ENCODE measurements around the gene S100A5.

S100A5 gene

GRCh38 chr1:153503766-153504165, 37.0 kb downstream of the S100A5 start:
- Histone ChIP-seq H3K27ac (ENCODE audit: low read depth, low read length) (no peak overlapping the region), H3K18ac (ENCODE audit: low read length) (no peak overlapping the region), H3K23ac (ENCODE audit: low read length) (no peak overlapping the region), H4K8ac (ENCODE audit: low read depth, low read length) (no peak overlapping the region), H3K4me1 (ENCODE audit: control insufficient read depth in 1 of 2, insufficient read depth in 2 of 2, low read length in 2 of 2) (peaks cover 10 to 12% of the 10 kb centered on the region in 2 experiments), H3K14ac (ENCODE audit: low read length) (no peak overlapping the region), H2BK120ac (ENCODE audit: insufficient read depth, low read length, poor library complexity) (no peak overlapping the region), H2AFZ (ENCODE audit: insufficient read depth, low read length, poor library complexity) (no peak overlapping the region), H3K79me2 (ENCODE audit: control insufficient read depth, insufficient read depth, low read length, poor library complexity) (no peaks in the 10 kb centered on the region), H2BK12ac (ENCODE audit: low read length) (no peak overlapping the region), H3K4me3 (ENCODE audit: low read depth, low read length) (no peak overlapping the region), H3K9me3 (ENCODE audit: insufficient read depth, low read depth, low read length) (no peaks in the 10 kb centered on the region), H3K9ac (ENCODE audit: low read length) (no peak overlapping the region), H2AK5ac (ENCODE audit: low read length) (no peak overlapping the region), H2BK5ac (ENCODE audit: low read depth, low read length, poor library complexity) (no peak overlapping the region), H3K36me3 (ENCODE audit: control insufficient read depth in 1 of 2, insufficient read depth in 2 of 2, low read length in 2 of 2) (no peaks in the 10 kb centered on the region), H3K4me2 (ENCODE audit: low read length) (no peak overlapping the region), H3K27me3 (ENCODE audit: insufficient read depth, low read length) (no peaks in the 10 kb centered on the region), H3K79me1 (ENCODE audit: low read length) (peaks cover 12% of the 10 kb centered on the region), H4K91ac (ENCODE audit: low read depth, low read length) (no peak overlapping the region), H4K12ac (ENCODE audit: low read depth, low read length) (no peak overlapping the region), H3K4ac (ENCODE audit: low read depth, low read length) (no peak overlapping the region)
- no peak for DNase-seq
- WGBS (ENCODE audit: extremely low coverage, insufficient coverage, insufficient read length), result no CpG with 5 or more reads among the region's 3 CpGs

DNA sequence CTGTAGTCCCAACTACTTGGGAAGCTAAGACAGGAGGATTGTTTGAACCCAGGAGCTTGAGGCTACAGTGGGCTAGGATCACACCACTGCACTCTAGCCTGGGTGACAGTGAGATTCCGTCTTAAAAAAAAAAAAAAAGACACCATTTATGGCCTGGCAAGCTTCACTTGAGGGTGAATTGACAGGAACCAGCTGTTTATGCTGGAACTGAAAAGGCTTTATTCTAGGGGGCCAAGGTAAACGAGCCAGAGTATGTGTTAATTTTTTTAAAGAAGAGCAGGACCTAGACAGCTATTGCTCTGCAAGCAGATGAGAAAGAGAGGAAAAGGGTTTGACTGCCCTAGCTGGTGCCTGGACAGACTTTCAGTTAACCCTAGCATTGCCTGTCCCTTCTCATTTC, 42.0 kb downstream of the S100A5 start:
- Histone ChIP-seq H3K27ac (ENCODE audit: low read depth, low read length) (no peak overlapping the region), H2BK5ac (ENCODE audit: low read depth, low read length, poor library complexity) (no peak overlapping the region), H3K18ac (ENCODE audit: low read length) (no peak overlapping the region), H4K12ac (ENCODE audit: low read depth, low read length) (no peak overlapping the region), H3K4ac (ENCODE audit: low read depth, low read length) (no peak overlapping the region), H4K91ac (ENCODE audit: low read depth, low read length) (no peak overlapping the region), H3K36me3 (ENCODE audit: control insufficient read depth in 1 of 2, insufficient read depth in 2 of 2, low read length in 2 of 2) (no peaks in the 10 kb centered on the region), H4K8ac (ENCODE audit: low read depth, low read length) (no peak overlapping the region), H2AK5ac (ENCODE audit: low read length) (no peak overlapping the region), H3K79me2 (ENCODE audit: control insufficient read depth, insufficient read depth, low read length, poor library complexity) (no peaks in the 10 kb centered on the region), H3K4me3 (ENCODE audit: low read depth, low read length) (no peak overlapping the region), H3K4me1 (ENCODE audit: control insufficient read depth in 1 of 2, insufficient read depth in 2 of 2, low read length in 2 of 2) (peaks cover 0 to under 1% of the 10 kb centered on the region in 2 experiments), H3K9ac (ENCODE audit: low read length) (no peak overlapping the region), H3K27me3 (ENCODE audit: insufficient read depth, low read length) (no peaks in the 10 kb centered on the region), H3K79me1 (ENCODE audit: low read length) (no peaks in the 10 kb centered on the region), H3K4me2 (ENCODE audit: low read length) (no peak overlapping the region), H3K23ac (ENCODE audit: low read length) (no peak overlapping the region), H2AFZ (ENCODE audit: insufficient read depth, low read length, poor library complexity) (no peak overlapping the region), H3K14ac (ENCODE audit: low read length) (no peak overlapping the region), H2BK120ac (ENCODE audit: insufficient read depth, low read length, poor library complexity) (no peak overlapping the region), H3K9me3 (ENCODE audit: insufficient read depth, low read depth, low read length) (no peaks in the 10 kb centered on the region), H2BK12ac (ENCODE audit: low read length) (no peak overlapping the region)
- no peak for DNase-seq
- no CpG with 5 or more reads among the region's 2 CpGs for WGBS (ENCODE audit: extremely low coverage, insufficient coverage, insufficient read length)

DNA sequence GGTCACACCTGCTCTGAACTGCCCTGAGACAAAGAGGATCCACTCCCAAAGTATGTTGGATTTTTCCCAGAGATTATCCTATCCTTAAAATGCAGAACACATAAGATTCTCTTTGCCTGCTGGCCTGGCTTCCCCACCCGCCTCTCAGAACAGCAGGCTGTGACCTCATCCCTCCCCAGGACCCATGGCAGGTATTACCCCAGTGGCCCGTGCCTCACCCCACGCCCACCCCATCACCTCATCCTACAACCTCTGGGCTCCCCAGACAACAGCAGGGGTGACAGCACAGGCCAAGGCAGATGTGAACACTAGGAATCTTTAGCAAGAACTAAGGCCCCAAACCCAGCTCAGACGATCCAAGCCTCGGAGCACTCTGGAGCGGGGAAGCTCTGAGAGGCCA, 45.2 kb downstream of the S100A5 start:
- H2BK12ac ChIP-seq (ENCODE audit: low read length), result no peak overlapping the region
- no peak overlapping the region for H3K18ac ChIP-seq (ENCODE audit: low read length)
- H3K4me2 ChIP-seq (ENCODE audit: low read length), result no peak overlapping the region
- H2BK120ac ChIP-seq (ENCODE audit: insufficient read depth, low read length, poor library complexity), result no peak overlapping the region
- H3K36me3 ChIP-seq (ENCODE audit: control insufficient read depth in 1 of 2, insufficient read depth in 2 of 2, low read length in 2 of 2), result no peaks in the 10 kb centered on the region
- H3K4ac ChIP-seq (ENCODE audit: low read depth, low read length), result no peak overlapping the region
- no CpG with 5 or more reads among the region's 6 CpGs for WGBS (ENCODE audit: extremely low coverage, insufficient coverage, insufficient read length)
- no peaks in the 10 kb centered on the region for H3K79me2 ChIP-seq (ENCODE audit: control insufficient read depth, insufficient read depth, low read length, poor library complexity)
- H4K8ac ChIP-seq (ENCODE audit: low read depth, low read length), result no peak overlapping the region
- no peak overlapping the region for H3K23ac ChIP-seq (ENCODE audit: low read length)
- H3K4me1 ChIP-seq (ENCODE audit: control insufficient read depth in 1 of 2, insufficient read depth in 2 of 2, low read length in 2 of 2), result peaks cover 0 to 12% of the 10 kb centered on the region in 2 experiments
- H3K4me3 ChIP-seq (ENCODE audit: low read depth, low read length), result no peak overlapping the region
- no peak overlapping the region for H3K9ac ChIP-seq (ENCODE audit: low read length)
- no peak overlapping the region for H4K91ac ChIP-seq (ENCODE audit: low read depth, low read length)
- H4K12ac ChIP-seq (ENCODE audit: low read depth, low read length), result no peak overlapping the region
- no peaks in the 10 kb centered on the region for H3K79me1 ChIP-seq (ENCODE audit: low read length)
- H3K14ac ChIP-seq (ENCODE audit: low read length), result no peak overlapping the region
- no peak for DNase-seq
- H3K27me3 ChIP-seq (ENCODE audit: insufficient read depth, low read length), result no peaks in the 10 kb centered on the region
- no peak overlapping the region for H2BK5ac ChIP-seq (ENCODE audit: low read depth, low read length, poor library complexity)
- H2AFZ ChIP-seq (ENCODE audit: insufficient read depth, low read length, poor library complexity), result no peak overlapping the region
- no peak overlapping the region for H3K27ac ChIP-seq (ENCODE audit: low read depth, low read length)
- H3K9me3 ChIP-seq (ENCODE audit: insufficient read depth, low read depth, low read length), result no peaks in the 10 kb centered on the region
- no peak overlapping the region for H2AK5ac ChIP-seq (ENCODE audit: low read length)

- WGBS (ENCODE audit: extremely low coverage, insufficient coverage, insufficient read length), result no CpG with 5 or more reads among the region's 6 CpGs
- H4K91ac ChIP-seq (ENCODE audit: low read depth, low read length), result no peak overlapping the region
- no peak overlapping the region for H3K4me3 ChIP-seq (ENCODE audit: low read depth, low read length)
- H3K14ac ChIP-seq (ENCODE audit: low read length), result no peak overlapping the region
- DNase-seq, result peak; percentile 52 to 83
- H3K27me3 ChIP-seq (ENCODE audit: insufficient read depth, low read length), result no peaks in the 10 kb centered on the region
- no peak overlapping the region for H4K8ac ChIP-seq (ENCODE audit: low read depth, low read length)
- no peak overlapping the region for H3K9ac ChIP-seq (ENCODE audit: low read length)
- H3K18ac ChIP-seq (ENCODE audit: low read length), result no peak overlapping the region
- no peak overlapping the region for H2BK5ac ChIP-seq (ENCODE audit: low read depth, low read length, poor library complexity)
- H3K4ac ChIP-seq (ENCODE audit: low read depth, low read length), result no peak overlapping the region
- H2BK12ac ChIP-seq (ENCODE audit: low read length), result no peak overlapping the region
- no peak overlapping the region for H3K23ac ChIP-seq (ENCODE audit: low read length)
- H4K12ac ChIP-seq (ENCODE audit: low read depth, low read length), result no peak overlapping the region
- no peaks in the 10 kb centered on the region for H3K79me1 ChIP-seq (ENCODE audit: low read length)
- H3K27ac ChIP-seq (ENCODE audit: low read depth, low read length), result no peak overlapping the region
- H3K9me3 ChIP-seq (ENCODE audit: insufficient read depth, low read depth, low read length), result no peaks in the 10 kb centered on the region
- H2AFZ ChIP-seq (ENCODE audit: insufficient read depth, low read length, poor library complexity), result no peak overlapping the region
- H3K4me1 ChIP-seq (ENCODE audit: control insufficient read depth in 1 of 2, insufficient read depth in 2 of 2, low read length in 2 of 2), result peaks cover 4 to 12% of the 10 kb centered on the region in 2 experiments
- no peak overlapping the region for H3K4me2 ChIP-seq (ENCODE audit: low read length)
- H2BK120ac ChIP-seq (ENCODE audit: insufficient read depth, low read length, poor library complexity), result no peak overlapping the region
- H2AK5ac ChIP-seq (ENCODE audit: low read length), result no peak overlapping the region
- H3K79me2 ChIP-seq (ENCODE audit: control insufficient read depth, insufficient read depth, low read length, poor library complexity), result no peaks in the 10 kb centered on the region
- H3K36me3 ChIP-seq (ENCODE audit: control insufficient read depth in 1 of 2, insufficient read depth in 2 of 2, low read length in 2 of 2), result no peaks in the 10 kb centered on the region
Measured at GRCh38 chr1:153494976-153495535, 45.7 kb downstream of the S100A5 start.
